ENCODE data around the gene ANO1. TPM values are rescaled to one million over a fixed set of nuclear protein-coding genes. Genes with fewer than 3 reads are reported as not detected.

Gene ANO1
- total RNA-seq, 1 donor from 2014 or later: 9.1 TPM

- Mint-ChIP-seq H3K4me3 (ENCODE audit: low read depth) (no peak overlapping the region), H3K27ac (no peak overlapping the region), H3K9me3 (ENCODE audit: low read depth) (no peaks in the 10 kb centered on the region), H3K36me3 (ENCODE audit: insufficient read depth) (no peaks in the 10 kb centered on the region), H3K27me3 (peaks cover 44% of the 10 kb centered on the region), H3K4me1 (ENCODE audit: low read depth) (peaks cover 13% of the 10 kb centered on the region)
- no peak for TF ChIP-seq CTCF (IDR thresholded peaks at IDR 0.05; ENCODE audit: unreplicated experiment)
- no peak for DNase-seq (ENCODE audit: low spot score, unreplicated experiment)
Observed at GRCh38 chr11:70066136-70066520, 12.0 kb upstream of the ANO1 start.

- Mint-ChIP-seq H3K36me3 (ENCODE audit: insufficient read depth) (no peaks in the 10 kb centered on the region), H3K27me3 (peaks cover 44% of the 10 kb centered on the region), H3K4me1 (ENCODE audit: low read depth) (peaks cover 10% of the 10 kb centered on the region), H3K9me3 (ENCODE audit: low read depth) (no peaks in the 10 kb centered on the region), H3K4me3 (ENCODE audit: low read depth) (no peak overlapping the region), H3K27ac (no peak overlapping the region)
- no peak for DNase-seq (ENCODE audit: low spot score, unreplicated experiment)
- no peak for TF ChIP-seq CTCF (IDR thresholded peaks at IDR 0.05; ENCODE audit: unreplicated experiment)
Observed at GRCh38 chr11:70066628-70067027, 11.5 kb upstream of the ANO1 start.

DNA sequence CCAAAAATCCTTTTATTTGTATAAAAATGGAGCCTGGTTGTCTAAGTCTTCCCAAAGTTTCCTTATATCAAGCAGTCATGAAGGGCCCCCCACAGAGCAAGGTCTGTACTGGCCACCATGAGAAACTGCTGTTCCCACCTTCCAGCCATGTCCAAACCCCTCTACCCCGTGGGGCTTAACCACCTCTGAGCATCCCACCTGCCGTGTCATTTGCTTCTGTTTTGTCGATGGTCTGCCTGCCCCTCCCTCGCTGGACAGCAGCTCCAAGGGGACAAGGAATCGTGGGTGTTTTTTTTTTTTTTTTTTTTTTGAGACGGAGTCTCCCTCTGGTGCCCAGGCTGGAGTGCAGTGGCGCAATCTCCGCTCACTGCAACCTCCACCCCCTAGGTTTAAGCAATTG, 11.1 kb upstream of the ANO1 start:
- DNase-seq (ENCODE audit: low spot score, unreplicated experiment): no peak

DNA sequence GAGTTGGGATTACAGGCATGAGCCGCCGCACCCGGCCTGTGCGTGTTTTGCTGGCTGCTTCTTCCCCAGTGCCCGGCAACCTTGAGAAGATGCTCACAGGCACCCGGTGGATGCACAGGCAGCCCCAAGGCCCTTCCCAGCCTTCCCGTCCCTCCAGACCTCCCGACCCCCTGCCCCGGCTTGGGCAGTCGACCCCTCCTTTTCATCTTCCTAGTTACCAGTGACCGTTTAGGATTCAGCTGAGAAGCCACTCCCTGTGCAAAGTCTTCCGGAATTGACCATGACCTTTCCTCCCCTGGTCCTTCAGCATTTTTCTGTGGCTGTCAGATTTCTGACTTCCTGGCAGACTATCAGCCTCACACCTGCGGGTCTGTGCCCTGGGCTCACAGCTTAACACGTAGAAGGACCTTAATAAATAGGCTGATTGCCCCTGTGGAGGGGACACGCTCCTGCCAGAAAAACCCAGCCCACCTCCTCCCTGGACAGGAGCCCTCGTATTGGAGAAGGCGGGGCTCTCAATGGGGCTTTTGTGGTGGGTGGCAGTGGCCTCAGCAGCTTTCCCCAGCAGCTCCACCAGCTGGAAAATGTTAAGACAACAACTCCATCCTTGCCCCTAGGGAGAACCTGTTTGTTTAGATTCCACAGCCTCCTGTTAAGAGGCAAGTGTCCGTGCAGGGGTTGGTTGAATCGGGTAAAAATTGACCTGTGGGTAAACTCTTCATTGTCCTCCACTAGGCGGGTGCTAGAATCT, 10.4 kb upstream of the ANO1 start:
- Mint-ChIP-seq H3K4me1 (ENCODE audit: low read depth) (peaks cover 9% of the 10 kb centered on the region), H3K4me3 (ENCODE audit: low read depth) (no peak overlapping the region), H3K27me3 (peaks cover 55% of the 10 kb centered on the region), H3K36me3 (ENCODE audit: insufficient read depth) (no peaks in the 10 kb centered on the region), H3K9me3 (ENCODE audit: low read depth) (no peaks in the 10 kb centered on the region), H3K27ac (no peak overlapping the region)
- peak; percentile 8 for TF ChIP-seq CTCF (IDR thresholded peaks at IDR 0.05; ENCODE audit: unreplicated experiment)
- no peak for DNase-seq (ENCODE audit: low spot score, unreplicated experiment)

More for the DNA sequence above, 11.1 kb upstream of the ANO1 start:
- H3K4me1 Mint-ChIP-seq (ENCODE audit: low read depth): peaks cover 10% of the 10 kb centered on the region
- no peak for TF ChIP-seq CTCF (IDR thresholded peaks at IDR 0.05; ENCODE audit: unreplicated experiment)
- H3K4me3 Mint-ChIP-seq (ENCODE audit: low read depth): no peak overlapping the region
- H3K27ac Mint-ChIP-seq: no peak overlapping the region
- H3K9me3 Mint-ChIP-seq (ENCODE audit: low read depth): no peaks in the 10 kb centered on the region
- H3K36me3 Mint-ChIP-seq (ENCODE audit: insufficient read depth): no peaks in the 10 kb centered on the region
- H3K27me3 Mint-ChIP-seq: peaks cover 48% of the 10 kb centered on the region

- peak; percentile 7 for DNase-seq (ENCODE audit: low spot score, unreplicated experiment)
- Mint-ChIP-seq H3K27ac (no peak overlapping the region), H3K4me1 (ENCODE audit: low read depth) (peaks cover 9% of the 10 kb centered on the region), H3K4me3 (ENCODE audit: low read depth) (no peak overlapping the region), H3K36me3 (ENCODE audit: insufficient read depth) (no peaks in the 10 kb centered on the region), H3K27me3 (peaks cover 61% of the 10 kb centered on the region), H3K9me3 (ENCODE audit: low read depth) (no peaks in the 10 kb centered on the region)
- no peak for TF ChIP-seq CTCF (IDR thresholded peaks at IDR 0.05; ENCODE audit: unreplicated experiment)
Observed at GRCh38 chr11:70068345-70068744, 9.8 kb upstream of the ANO1 start.

Measured in progenitor cell of endocrine pancreas (in vitro differentiated cells).